Adrenal gland (tissue), 5 donors: ENCODE data around the gene PDLIM5.

ENCODE experiments used
- POLR2A ChIP-seq, 2 donors: fragments of 450-650 bp; IDR thresholded peaks; one replicate each; pipeline ENCODE4 v1.6.1; 2017; ENCODE audit warnings: antibody characterized with exemption in 2 of 2, mild to moderate bottlenecking in 2 of 2, moderate library complexity in 1 of 2
- TF ChIP-seq, protein P1 (sequence below), 6 experiments: fragments of 450-650 bp in 4 of 6; fragments of 200-600 bp in 2 of 6; sonication (generic) in 1 of 6; IDR thresholded peaks; 1 replicate in 5 of 6; 2 replicates in 1 of 6; pipeline versions ENCODE4 v1.5.1 to v1.8.0; 2016 to 2021; ENCODE audit warnings: antibody characterized with exemption in 6 of 6, mild to moderate bottlenecking in 2 of 6, moderate library complexity in 1 of 6
- donor health status: DM: no; HTN: no; CAD: no.

- TF ChIP-seq, protein P1, sequence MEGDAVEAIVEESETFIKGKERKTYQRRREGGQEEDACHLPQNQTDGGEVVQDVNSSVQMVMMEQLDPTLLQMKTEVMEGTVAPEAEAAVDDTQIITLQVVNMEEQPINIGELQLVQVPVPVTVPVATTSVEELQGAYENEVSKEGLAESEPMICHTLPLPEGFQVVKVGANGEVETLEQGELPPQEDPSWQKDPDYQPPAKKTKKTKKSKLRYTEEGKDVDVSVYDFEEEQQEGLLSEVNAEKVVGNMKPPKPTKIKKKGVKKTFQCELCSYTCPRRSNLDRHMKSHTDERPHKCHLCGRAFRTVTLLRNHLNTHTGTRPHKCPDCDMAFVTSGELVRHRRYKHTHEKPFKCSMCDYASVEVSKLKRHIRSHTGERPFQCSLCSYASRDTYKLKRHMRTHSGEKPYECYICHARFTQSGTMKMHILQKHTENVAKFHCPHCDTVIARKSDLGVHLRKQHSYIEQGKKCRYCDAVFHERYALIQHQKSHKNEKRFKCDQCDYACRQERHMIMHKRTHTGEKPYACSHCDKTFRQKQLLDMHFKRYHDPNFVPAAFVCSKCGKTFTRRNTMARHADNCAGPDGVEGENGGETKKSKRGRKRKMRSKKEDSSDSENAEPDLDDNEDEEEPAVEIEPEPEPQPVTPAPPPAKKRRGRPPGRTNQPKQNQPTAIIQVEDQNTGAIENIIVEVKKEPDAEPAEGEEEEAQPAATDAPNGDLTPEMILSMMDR (IDR thresholded peaks at IDR 0.05), result no peak
- TF ChIP-seq POLR2A (IDR thresholded peaks at IDR 0.05), result no peak
Observed at GRCh38 chr4:94531991-94532789, 80.4 kb downstream of the PDLIM5 start.
